ENCODE results near the gene LRRC8E.
"Not testable (repeated sequence)": the region's sequence is repeated elsewhere in the genome, so short reads cannot be mapped to it uniquely, and the experiment has no call there.

The LRRC8E gene

DNA sequence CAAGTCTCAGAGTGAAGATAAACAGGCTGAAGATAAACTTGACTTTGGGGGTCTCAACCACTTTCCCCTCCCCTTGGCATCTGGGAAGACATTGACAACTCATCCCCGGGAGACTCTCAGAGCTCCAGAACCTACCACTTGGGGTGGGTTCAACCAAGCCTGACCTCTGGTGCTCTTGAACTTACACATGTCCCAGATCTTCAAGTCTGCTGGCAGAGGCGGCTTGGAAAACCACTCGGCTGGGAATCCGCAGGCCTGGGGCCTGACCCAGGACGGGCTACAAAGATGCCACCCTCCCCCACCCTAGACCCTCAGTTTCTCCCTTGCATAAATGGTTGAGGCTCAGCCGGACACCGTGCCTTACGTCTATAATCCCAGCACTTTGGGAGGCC is 512 bp downstream of the LRRC8E start:
- no peak for DNase-seq

DNA sequence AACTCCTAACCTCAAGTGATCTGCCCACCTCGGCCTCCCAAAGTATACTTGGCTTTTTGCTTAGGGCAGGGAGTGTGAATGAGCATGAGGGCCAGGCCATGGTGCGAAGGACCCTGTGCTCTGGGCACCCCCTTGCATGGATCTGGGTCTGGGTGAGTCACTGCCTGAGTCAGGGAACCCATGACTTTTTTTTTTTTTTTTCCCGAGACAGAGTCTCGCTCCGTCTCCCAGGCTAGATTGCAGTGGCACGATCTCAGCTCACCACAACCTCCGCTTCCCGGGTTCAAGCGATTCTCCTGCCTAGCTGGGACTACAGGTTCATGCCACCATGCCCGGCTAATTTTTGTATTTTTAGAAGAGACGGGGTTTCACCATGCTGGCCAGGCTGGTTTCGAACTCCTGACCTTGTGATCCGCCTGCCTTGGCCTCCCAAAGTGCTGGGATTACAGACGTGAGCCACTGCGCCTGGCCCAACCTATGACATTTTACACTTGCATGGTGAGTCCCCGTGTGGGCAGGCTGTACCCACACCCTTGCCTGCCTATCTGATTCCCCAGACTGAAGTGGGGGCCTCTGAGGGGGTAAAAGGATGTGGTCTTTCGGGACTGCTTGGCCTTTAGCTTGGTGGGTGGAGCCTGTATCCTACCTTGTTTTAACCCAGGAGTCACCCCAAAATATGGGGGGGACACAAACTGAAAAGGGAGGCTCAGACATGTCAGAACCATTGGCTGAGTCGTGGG is 5.2 kb downstream of the LRRC8E start:
- DNase-seq: not testable (repeated sequence)

DNA sequence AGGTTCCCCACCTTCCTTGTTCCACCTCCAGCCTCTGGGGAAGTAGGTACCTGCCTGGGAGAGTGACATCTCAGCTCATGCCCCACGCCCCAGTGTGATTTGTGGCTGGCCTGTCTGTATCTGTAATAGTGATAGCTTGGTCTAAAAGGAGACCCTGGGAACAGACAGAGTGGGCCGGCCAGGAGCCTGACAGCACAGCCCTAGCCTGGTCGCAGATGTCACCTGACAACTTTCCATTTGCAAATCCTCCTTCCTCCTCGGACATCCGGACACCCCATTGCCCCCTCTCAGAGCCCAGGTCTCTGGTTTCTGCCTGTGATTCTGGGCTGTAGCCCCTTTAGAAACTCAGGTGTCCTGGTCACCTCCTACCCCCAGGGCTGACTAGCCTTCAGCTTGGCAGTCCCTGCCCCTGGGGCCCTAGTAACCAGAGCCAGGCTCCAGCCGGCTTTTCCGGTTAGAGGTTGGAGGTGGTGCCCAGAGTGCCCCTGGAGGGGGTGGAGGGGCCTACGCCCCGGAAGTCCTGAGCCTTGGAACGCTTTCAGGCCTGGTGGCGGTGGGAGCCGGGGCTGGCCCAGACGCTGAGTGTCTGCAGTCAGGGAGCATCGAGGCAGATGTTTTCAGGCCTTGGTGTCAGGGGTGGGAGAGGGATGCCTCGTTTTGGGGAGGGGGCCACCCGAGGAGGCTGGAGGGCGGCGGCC is 6.5 kb downstream of the LRRC8E start:
- no peak for DNase-seq

DNA sequence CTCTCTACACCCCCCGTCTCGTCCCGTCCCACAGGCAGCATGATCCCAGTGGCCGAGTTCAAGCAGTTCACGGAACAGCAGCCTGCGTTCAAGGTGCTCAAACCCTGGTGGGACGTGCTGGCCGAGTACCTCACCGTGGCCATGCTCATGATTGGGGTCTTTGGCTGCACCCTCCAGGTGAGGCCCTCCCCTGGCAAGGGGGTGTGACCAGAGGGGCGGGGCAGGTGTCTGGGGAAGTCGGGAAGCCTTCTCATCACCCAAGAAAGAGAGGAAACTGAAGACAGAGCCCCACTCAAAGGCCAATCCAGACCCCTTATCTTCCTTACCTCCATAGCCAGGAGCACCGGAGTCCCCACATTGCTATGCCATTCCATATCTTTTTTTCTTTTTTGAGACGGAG is 7.3 kb downstream of the LRRC8E start:
- DNase-seq: no peak

DNA sequence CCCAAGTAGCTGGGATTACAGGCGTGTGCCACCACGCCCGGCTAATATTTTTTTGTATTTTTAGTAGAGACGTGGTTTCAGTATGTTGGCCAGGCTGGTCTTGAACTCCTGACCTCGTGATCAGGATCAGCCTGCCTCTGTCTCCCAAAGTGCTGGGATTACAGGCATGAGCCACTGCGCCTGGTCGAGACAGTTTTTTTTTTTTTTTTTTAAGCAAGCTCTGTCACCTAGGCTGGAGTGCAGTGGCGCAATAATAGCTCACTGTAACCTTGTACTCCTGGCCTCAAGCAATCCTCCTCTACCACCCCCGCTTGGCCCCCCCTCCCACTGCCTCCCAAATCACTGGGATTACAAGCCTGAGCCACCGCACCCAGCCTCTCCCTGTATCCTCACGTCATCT is 9.0 kb downstream of the LRRC8E start:
- DNase-seq: no peak

GRCh38 chr19:7898967-7899366 is 10.7 kb downstream of the LRRC8E start:
- DNase-seq: no peak

DNA sequence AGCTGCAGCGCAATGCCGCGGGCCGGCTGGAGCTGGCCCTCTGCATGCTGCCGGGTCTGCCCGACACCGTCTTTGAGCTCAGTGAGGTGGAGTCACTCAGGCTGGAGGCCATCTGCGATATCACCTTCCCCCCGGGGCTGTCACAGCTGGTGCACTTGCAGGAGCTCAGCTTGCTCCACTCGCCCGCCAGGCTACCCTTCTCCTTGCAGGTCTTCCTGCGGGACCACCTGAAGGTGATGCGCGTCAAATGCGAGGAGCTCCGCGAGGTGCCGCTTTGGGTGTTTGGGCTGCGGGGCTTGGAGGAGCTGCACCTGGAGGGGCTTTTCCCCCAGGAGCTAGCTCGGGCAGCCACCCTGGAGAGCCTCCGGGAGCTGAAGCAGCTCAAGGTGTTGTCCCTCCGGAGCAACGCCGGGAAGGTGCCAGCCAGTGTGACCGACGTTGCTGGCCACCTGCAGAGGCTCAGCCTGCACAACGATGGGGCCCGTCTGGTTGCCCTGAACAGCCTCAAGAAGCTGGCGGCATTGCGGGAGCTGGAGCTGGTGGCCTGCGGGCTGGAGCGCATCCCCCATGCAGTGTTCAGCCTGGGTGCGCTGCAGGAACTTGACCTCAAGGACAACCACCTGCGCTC is 11.6 kb downstream of the LRRC8E start:
- DNase-seq: no peak

- no peak for DNase-seq
Observed at GRCh38 chr19:7900401-7900870, 12.1 kb downstream of the LRRC8E start.

- DNase-seq: no peak
Observed at GRCh38 chr19:7900931-7901330, 12.6 kb downstream of the LRRC8E start.

GRCh38 chr19:7901337-7901736 is 13.0 kb downstream of the LRRC8E start:
- DNase-seq: no peak

GRCh38 chr19:7902796-7903243 is 14.5 kb downstream of the LRRC8E start:
- DNase-seq: no peak

GRCh38 chr19:7903244-7904073 is 15.1 kb downstream of the LRRC8E start, which contains the start of gene MAP2K7:
TSS of gene MAP2K7 (plus strand) at chr19:7903877. CDS start at chr19:7903945, 68 bp downstream.
- DNase-seq: peak; percentile 100

DNA sequence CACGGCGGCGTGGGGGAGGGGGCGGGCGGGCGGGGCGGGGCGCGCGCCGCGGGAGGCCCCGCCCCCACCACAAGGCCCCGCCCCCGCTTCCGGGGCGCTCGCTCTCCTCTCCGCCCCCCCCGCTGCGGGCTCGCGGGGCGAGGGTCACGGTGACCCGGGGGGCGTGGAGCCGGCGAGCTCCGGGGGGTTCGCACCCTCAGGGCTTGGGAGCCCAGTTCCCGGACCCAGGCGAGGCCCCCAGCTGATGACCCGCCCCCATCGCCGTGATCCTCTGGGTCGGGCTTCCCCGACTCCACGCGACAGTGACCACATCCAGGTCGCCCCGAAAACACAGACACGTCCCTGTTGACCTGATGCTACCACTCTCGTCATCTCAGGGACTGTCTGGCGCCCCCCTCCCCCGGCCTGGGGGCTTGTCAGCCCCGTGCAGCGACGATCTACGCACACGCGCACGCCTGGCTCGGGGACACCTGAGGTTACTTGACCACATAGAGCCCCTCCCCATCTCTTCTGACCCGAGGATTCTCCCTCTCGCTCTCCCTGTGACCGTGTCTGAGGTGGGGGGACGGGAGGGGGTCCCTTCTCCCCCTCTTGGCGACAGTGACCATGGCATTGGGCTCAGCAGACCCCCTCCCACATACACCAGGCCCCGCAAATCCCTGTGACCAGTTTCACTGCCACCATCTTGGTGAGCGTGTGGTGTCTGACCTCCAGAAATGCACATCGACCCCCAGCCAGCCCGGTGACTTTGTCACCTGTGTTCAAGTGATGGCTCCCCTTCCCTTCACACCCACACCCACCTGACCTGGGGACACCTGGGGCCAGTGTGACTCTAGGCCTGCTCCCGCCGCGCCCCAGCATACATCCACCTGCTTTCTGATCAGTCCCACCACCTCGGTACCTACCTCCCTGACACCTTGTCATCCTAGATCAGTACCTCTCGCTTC is 16.0 kb downstream of the LRRC8E start:
- DNase-seq: peak; percentile 14

DNA sequence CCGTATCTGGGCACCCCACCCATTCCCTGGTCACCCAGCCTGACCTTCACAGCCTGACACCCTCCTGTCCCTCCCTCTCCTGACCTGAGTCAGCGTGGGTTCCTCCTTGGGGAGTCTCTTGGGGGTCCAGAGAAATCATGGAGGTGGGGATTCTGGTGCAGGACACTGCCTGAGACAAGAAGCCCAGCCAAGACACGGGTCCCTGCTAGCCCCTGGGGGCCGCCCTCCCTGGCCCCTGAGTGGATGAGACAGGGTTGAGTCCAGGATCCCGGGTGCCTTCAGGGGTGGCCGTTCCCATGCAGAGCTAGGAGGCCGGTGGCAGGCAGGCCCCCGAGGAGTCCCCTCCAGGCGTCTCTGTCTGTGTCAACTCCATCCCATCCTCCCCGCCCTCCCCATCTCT is 17.0 kb downstream of the LRRC8E start:
- no peak for DNase-seq

- DNase-seq: no peak
Observed at GRCh38 chr19:7905859-7906258, 17.5 kb downstream of the LRRC8E start.

DNA sequence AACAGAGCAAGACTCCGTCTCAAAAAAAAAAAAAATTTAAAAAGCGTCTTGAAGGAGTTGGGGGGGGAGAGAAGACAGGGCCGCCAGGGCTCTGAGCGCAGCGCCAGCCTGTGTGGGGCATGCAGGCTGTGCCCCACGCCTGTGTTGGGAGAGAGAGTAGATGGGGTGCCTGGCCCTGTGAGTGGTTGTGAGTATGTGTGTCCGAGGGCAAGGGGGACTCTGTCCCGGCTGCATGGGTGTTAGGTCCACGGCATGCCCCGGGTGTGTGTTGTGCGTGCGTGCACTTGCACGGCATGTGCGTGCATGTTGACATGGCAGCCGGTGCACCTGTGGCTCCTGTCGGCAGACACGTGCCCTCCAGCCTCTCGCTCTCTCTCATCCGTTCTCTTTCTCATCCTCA is 18.8 kb downstream of the LRRC8E start:
- no peak for DNase-seq

DNA sequence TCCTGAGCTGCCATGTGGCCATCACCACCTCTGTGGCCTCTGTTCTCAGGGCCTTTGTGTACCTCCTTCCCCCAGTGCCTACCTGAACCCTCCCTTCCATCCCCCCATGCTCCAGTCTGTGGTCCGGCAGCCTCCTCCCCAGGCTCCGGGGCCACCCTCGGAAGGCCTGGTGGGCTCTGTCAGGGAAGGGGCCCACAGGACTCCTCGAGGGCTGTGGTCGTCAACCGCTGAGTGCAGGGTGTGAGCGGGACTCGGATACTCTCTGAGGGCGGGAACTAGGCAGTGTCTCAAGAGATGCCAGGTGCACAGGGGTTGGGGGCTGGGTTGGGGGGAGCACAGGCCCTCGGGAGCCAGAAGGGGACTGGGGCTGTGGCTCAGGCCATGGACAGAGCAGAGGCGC is 19.2 kb downstream of the LRRC8E start:
- no peak for DNase-seq

- no peak for DNase-seq
Observed at GRCh38 chr19:7908078-7908699, 19.9 kb downstream of the LRRC8E start.

DNA sequence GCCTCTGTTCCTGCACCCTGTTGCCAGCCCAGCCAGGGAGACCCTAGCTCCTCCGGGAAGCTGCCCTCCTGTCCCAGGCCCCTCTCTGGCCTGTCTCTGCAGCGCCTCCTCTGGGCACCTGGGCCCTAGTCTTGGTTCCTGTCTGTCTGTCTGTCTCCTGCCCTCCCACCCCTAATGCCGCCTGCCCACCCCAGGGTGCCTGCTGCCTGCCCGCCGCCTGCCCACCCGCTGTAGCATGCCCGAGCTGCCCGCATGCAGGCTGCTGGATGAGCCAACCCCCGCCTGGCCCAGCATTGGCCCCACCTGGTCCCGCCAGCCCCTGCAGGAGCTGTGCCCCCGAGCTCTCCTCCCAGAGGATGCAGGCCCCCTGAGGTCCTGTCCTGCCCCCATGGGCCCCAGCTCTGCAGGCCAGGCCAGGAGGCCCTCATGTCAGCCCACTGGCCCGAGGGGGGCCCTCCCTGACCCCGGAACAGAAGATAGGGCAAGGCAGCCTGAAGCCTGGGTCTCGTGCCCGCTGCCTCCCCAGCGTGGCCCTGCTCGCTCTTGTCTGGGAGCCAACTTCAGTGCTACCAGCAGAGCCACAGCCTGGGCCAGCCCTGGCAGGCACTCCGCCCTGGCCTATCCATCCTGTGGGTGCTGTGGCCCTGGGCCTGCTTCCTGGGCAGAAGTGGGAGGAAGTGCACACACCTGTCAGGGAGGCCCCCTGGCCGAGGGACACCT is 20.6 kb downstream of the LRRC8E start:
- DNase-seq: no peak

- no peak for DNase-seq
Observed at GRCh38 chr19:7909471-7910067, 21.3 kb downstream of the LRRC8E start.

Measured in retina (tissue), 1 donor.